ENCODE results near the gene COBL. TPM values are rescaled to one million over a fixed set of nuclear protein-coding genes. Genes with fewer than 3 reads are reported as not detected.

The COBL gene
- total and polyA plus RNA-seq, 2 of the 8 experiments (the other 6 are each of a cell fraction or from before 2014, with no cell fraction given): 13.8 to 40.4 TPM

DNA sequence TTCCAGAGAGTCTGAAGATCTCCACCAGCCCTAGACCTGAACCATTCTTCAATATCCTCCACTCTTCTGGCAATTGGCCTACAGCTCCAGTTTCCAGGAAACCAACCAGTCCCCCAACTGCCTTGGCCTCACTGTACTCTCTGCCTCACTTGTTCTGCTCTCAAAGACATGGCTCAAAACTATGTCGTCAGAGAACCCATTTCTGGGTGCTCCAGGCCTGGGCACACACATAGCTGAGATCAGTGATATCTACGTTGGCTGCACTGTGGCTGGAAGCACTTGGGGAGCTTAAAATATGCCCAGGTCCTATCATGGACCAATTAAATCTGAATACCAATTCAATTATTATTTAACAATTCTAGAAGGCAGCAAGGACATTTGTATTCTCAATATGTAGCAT lies 93.1 kb downstream of the COBL start:
- Histone ChIP-seq H3K56ac (replicated peaks; ENCODE audit: insufficient read length, low read depth, low read length) (no peak overlapping the region), H3K79me2 (ENCODE audit: control insufficient read depth in 1 of 2, insufficient read depth in 2 of 2, low read length in 2 of 2) (peaks cover 0 to 31% of the 10 kb centered on the region in 2 experiments; a peak in 2 of 4 replicates), H3K18ac (ENCODE audit: extremely low read depth, low read length) (no peak overlapping the region), H3K27me3 (replicated peaks in 1 of 4; ENCODE audit: control insufficient read depth in 3 of 4, extremely low read depth in 1 of 4, insufficient read depth in 3 of 4, low read length in 3 of 4) (no peaks in the 10 kb centered on the region), H4K8ac (ENCODE audit: extremely low read depth, insufficient read depth, low read length) (no peak overlapping the region; the same call in 1 of the 2 replicates), H3K36me3 (ENCODE audit: control insufficient read depth in 2 of 4, insufficient read depth in 4 of 4, low read length in 3 of 4) (no peaks in the 10 kb centered on the region), H3K4ac (replicated peaks; ENCODE audit: insufficient read length, low read depth, low read length) (no peak overlapping the region), H2BK5ac (ENCODE audit: low read depth, low read length) (no peak overlapping the region), H3K9ac (replicated peaks in 1 of 4; ENCODE audit: extremely low read depth in 1 of 4, low read depth in 3 of 4, low read length in 3 of 4) (no peak overlapping the region), H4K91ac (replicated peaks; ENCODE audit: insufficient read length, low read length) (no peak overlapping the region), H2AFZ (ENCODE audit: low read length) (no peak overlapping the region), H3K14ac (ENCODE audit: insufficient read length) (no peak overlapping the region), H2BK120ac (replicated peaks; ENCODE audit: low read depth, low read length) (no peak overlapping the region), H3K79me1 (ENCODE audit: low read depth, low read length) (peaks cover 10% of the 10 kb centered on the region; the same call in 1 of the 2 replicates), H3K9me3 (ENCODE audit: insufficient read depth in 2 of 2, low read depth in 1 of 2, low read length in 1 of 2) (no peaks in the 10 kb centered on the region), H2BK12ac (ENCODE audit: low read depth, low read length) (no peak overlapping the region), H3K4me3 (ENCODE audit: extremely low read depth in 1 of 4, insufficient read depth in 2 of 4, low read depth in 3 of 4, low read length in 4 of 4) (no peak overlapping the region), H2BK20ac (ENCODE audit: low read length) (no peak overlapping the region), H3K23me2 (ENCODE audit: low read depth, low read length) (no peaks in the 10 kb centered on the region), H3K27ac (ENCODE audit: low read depth, low read length) (no peak overlapping the region), H2AK5ac (ENCODE audit: low read depth, low read length) (no peak overlapping the region), H3K23ac (ENCODE audit: insufficient read length) (no peak overlapping the region), H4K5ac (ENCODE audit: insufficient read length, low read depth, low read length) (no peak overlapping the region), H2BK15ac (ENCODE audit: low read length) (no peak overlapping the region), H3K4me1 (replicated peaks in 1 of 4; ENCODE audit: control insufficient read depth in 3 of 4, insufficient read depth in 4 of 4, low read length in 3 of 4) (peaks cover 0 to 9% (median 5%) of the 10 kb centered on the region in 4 experiments; a peak in 4 of 7 replicates), H4K20me1 (replicated peaks in 1 of 2; ENCODE audit: control insufficient read depth in 1 of 2, insufficient read depth in 2 of 2, low read length in 2 of 2) (peaks cover 2 to 8% of the 10 kb centered on the region in 2 experiments), H3K4me2 (ENCODE audit: insufficient read depth in 1 of 2, low read depth in 2 of 2, low read length in 2 of 2) (no peak overlapping the region)
- ChIA-PET POLR2A (ENCODE audit: partially characterized antibody) (interaction anchor here (1.3 to 3.1 kb wide), 2 partner anchors 10 to 103 kb away, joined by 3 to 9 read pairs; no protein-coding TSS in a partner anchor), CTCF (ENCODE audit: partially characterized antibody) (interaction anchor here (1.1 to 9.2 kb wide), 9 partner anchors 8 to 145 kb away, joined by 3 to 176 read pairs (median 4); no protein-coding TSS in a partner anchor)
- peak in 1 of 2 experiments; percentile 20 for DNase-seq (ENCODE audit: low read depth in 1 of 2, low spot score in 2 of 2)
- 93% methylated on average over 2 of the region's 2 CpGs; no CpG with 5 or more reads in 1 of the 2 experiments for WGBS, 2 experiments (ENCODE audit: extremely low coverage in 1 of 2, insufficient coverage in 1 of 2, insufficient read length in 1 of 2, insufficient replicate concordance in 2 of 2, low coverage in 1 of 2, low lambda C conversion rate in 2 of 2, missing lambda C conversion rate in 1 of 2)
- FAIRE-seq: no peak
